HG02885 (cell line): Measurements from ENCODE around the gene PLAC8.
"Not testable (repeated sequence)": the region's sequence is repeated elsewhere in the genome, so short reads cannot be mapped to it uniquely, and the experiment has no call there.

Experiments
- ATAC-seq: cut with Tn5 transposase; IDR thresholded peaks from one replicate; pipeline ENCODE4 v1.9.1; 2021; ENCODE audit warnings: mild to moderate bottlenecking; ENCODE audit not compliant: unreplicated experiment, poor library complexity

The PLAC8 gene

DNA sequence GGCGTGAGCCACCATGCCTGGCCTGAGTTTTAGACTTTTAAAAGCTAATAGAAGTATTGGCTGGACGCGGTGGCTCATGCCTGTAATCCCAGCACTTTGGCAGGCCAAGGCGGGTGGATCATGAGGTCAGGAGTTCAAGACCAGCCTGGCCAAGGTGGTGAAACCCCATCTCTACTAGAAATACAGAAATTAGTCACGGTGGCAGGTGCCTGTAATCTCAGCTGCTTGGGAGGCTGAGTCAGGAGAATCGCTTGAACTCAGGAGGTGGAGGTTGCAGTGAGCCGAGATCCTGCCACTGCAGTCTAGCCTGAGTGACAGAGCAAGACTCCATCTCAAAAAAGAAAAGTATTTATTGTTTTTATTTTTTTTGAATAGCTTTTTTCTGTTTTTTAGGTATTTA, 39.7 kb downstream of the PLAC8 start:
- ATAC-seq, result not testable (repeated sequence)

DNA sequence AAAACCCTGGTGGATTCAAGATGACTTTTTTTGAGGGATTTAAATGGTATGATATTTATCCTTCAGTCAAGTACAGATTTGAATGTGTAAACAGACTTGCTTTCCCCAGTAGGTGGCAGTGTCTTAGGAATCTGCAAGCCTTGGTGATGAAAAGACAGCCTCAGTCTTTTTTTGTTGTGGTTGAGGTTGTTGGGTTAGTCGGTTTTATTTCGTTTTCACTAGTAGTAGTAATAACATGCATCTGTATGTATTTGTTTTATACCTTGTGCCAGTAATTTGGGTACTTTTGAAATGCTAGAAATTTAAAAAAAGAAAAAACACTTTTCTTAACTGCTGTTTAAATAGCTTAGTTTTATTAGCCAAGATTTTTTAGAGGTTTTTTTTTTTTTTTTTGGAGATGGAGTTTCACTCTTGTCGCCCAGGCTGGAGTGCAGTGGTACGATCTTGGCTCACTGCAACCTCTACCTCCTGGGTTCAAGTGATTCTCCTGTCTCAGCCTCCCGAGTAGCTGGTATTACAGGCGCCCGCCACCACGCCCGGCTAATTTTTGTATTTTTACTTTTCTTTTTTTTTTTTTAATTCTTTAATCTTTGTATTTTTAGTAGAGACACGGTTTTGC, 40.3 kb downstream of the PLAC8 start:
- peak; percentile 88 for ATAC-seq

GRCh38 chr4:83071116-83071515, 43.4 kb downstream of the PLAC8 start:
- ATAC-seq, result no peak

- ATAC-seq, result no peak
Measured at GRCh38 chr4:83067058-83067639, 47.4 kb downstream of the PLAC8 start.

GRCh38 chr4:83065266-83065665, 49.3 kb downstream of the PLAC8 start:
- no peak for ATAC-seq

DNA sequence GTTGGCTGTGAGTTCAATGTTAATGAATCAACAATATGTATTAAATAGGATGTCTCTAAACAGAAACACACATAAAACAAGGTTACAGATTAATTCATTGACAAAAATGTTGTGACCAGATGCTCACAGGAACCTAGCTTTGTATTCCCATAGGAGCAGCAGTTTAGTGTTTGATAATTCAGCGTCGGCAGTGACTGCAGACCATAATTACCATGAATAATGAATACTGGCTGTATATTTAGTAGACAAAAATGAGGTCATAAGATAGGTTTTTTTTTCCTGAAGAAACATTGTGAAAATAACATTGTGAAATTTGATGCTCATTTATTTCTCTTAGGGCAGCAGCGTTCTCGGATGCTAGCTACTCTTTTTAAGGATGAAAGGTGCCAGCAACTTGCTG, 51.8 kb downstream of the PLAC8 start:
- no peak for ATAC-seq

DNA sequence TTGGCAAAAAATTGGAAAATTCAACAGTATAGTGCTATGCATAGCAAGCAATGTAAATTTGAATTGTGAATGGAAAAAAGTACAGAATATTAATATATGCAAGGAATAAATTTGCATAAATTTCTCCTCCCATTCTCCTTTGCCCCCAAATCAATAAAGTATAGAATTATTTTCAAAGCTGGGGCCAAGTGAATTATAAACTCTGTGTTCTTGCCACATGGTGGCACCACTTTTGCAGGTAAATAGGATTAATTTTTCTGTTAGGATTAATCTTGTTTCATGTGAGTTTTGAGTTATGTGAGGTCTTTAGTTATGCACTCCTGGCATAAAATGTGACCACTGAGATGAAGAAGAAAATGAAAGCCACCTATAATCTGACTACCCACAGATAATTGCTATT, 59.6 kb downstream of the PLAC8 start:
- no peak for ATAC-seq

- not testable (repeated sequence) for ATAC-seq
Measured at GRCh38 chr4:83048781-83049180, 65.7 kb downstream of the PLAC8 start.

- no peak for ATAC-seq
Measured at GRCh38 chr4:83046693-83047473, 67.6 kb downstream of the PLAC8 start.

- no peak for ATAC-seq
Measured at GRCh38 chr4:83043801-83044407, 70.6 kb downstream of the PLAC8 start.

- not testable (repeated sequence) for ATAC-seq
Measured at GRCh38 chr4:83043157-83043556, 71.4 kb downstream of the PLAC8 start.

GRCh38 chr4:83040269-83040668, 74.3 kb downstream of the PLAC8 start:
- no peak for ATAC-seq
